Mammary epithelial cell (primary cell): Measurements from ENCODE around the gene RBM33.

Experiments used
- CTCF ChIP-seq, 2 donors: IDR thresholded peaks in 1 of 2; conservative IDR thresholded peaks in 1 of 2; 2 replicates each; pipeline ENCODE4 v1.5.1; 2011 to 2012; ENCODE audit warnings: inconsistent platforms in 2 of 2, low read length in 2 of 2, mild to moderate bottlenecking in 2 of 2, control low read depth in 1 of 2, low read depth in 1 of 2; ENCODE audit not compliant: insufficient read depth in 1 of 2; ENCODE audit errors: extremely low read depth in 1 of 2
- EZH2 ChIP-seq: IDR thresholded peaks from 2 replicates; pipeline ENCODE4 v1.6.1; 2012; ENCODE audit warnings: low read length, inconsistent platforms, borderline replicate concordance

- TF ChIP-seq CTCF (conservative IDR thresholded peaks at IDR 0.05 in 1 of 2, IDR thresholded peaks at IDR 0.05 in 1 of 2; ENCODE audit: extremely low read depth in 1 of 2, insufficient read depth in 1 of 2, low read depth in 1 of 2, low read length in 2 of 2) (no peak), EZH2 (no peak)
These were observed 162.7 kb downstream of the RBM33 start for GRCh38 chr7:155807065-155807671.
